ENCODE results near the gene TCF7.

TCF7 gene

DNA sequence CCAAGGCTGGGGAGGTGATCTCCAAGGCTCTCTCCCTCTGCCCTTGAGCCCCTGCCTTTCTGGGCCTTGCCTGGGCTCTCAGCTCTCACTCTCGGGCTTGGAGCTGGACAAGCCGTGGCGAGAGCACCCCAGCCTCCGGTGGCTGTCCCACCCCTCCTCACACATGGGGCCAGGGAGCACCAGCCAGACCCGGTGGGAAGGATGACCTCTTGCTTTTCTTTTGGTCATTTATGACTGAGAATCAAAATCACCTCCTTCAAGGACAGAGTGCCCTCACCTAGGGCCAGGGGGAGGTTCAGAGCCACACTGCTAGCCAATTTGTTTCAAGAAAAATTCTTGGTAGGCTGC is 14.1 kb downstream of the TCF7 start:
- no peaks in the 10 kb centered on the region for H3F3A ChIP-seq (ENCODE audit: insufficient read depth)
- H3K27ac ChIP-seq (ENCODE audit: low read depth, low read length): no peak overlapping the region
- H3K4me2 ChIP-seq (ENCODE audit: low read depth, low read length, poor library complexity, severe bottlenecking): no peak overlapping the region
- no peaks in the 10 kb centered on the region for H4K20me1 ChIP-seq (ENCODE audit: low read depth, low read length)
- H3K36me3 ChIP-seq (ENCODE audit: low read length): no peaks in the 10 kb centered on the region
- H3K4me3 ChIP-seq (ENCODE audit: insufficient read depth, low read length, poor library complexity, severe bottlenecking): no peak overlapping the region
- H2AFZ ChIP-seq (ENCODE audit: low read depth, low read length, severe bottlenecking): no peak overlapping the region
- no peak overlapping the region for H3K9ac ChIP-seq (ENCODE audit: low read length)
- no peaks in the 10 kb centered on the region for H3K9me3 ChIP-seq (ENCODE audit: insufficient read depth, low read length)
- H3K27me3 ChIP-seq (ENCODE audit: low read length): no peaks in the 10 kb centered on the region
- H3K9me2 ChIP-seq (replicated peaks; ENCODE audit: insufficient read depth, low read length): no peaks in the 10 kb centered on the region
- no peaks in the 10 kb centered on the region for H3K79me2 ChIP-seq (ENCODE audit: insufficient read depth, low read length)
- TF ChIP-seq, protein P1, sequence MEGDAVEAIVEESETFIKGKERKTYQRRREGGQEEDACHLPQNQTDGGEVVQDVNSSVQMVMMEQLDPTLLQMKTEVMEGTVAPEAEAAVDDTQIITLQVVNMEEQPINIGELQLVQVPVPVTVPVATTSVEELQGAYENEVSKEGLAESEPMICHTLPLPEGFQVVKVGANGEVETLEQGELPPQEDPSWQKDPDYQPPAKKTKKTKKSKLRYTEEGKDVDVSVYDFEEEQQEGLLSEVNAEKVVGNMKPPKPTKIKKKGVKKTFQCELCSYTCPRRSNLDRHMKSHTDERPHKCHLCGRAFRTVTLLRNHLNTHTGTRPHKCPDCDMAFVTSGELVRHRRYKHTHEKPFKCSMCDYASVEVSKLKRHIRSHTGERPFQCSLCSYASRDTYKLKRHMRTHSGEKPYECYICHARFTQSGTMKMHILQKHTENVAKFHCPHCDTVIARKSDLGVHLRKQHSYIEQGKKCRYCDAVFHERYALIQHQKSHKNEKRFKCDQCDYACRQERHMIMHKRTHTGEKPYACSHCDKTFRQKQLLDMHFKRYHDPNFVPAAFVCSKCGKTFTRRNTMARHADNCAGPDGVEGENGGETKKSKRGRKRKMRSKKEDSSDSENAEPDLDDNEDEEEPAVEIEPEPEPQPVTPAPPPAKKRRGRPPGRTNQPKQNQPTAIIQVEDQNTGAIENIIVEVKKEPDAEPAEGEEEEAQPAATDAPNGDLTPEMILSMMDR (IDR thresholded peaks at IDR 0.05; ENCODE audit: insufficient read depth, low read length, poor library complexity, severe bottlenecking): no peak
- no peak for TF ChIP-seq EZH2phosphoT487 (conservative IDR thresholded peaks at IDR 0.05; ENCODE audit: low read length)

DNA sequence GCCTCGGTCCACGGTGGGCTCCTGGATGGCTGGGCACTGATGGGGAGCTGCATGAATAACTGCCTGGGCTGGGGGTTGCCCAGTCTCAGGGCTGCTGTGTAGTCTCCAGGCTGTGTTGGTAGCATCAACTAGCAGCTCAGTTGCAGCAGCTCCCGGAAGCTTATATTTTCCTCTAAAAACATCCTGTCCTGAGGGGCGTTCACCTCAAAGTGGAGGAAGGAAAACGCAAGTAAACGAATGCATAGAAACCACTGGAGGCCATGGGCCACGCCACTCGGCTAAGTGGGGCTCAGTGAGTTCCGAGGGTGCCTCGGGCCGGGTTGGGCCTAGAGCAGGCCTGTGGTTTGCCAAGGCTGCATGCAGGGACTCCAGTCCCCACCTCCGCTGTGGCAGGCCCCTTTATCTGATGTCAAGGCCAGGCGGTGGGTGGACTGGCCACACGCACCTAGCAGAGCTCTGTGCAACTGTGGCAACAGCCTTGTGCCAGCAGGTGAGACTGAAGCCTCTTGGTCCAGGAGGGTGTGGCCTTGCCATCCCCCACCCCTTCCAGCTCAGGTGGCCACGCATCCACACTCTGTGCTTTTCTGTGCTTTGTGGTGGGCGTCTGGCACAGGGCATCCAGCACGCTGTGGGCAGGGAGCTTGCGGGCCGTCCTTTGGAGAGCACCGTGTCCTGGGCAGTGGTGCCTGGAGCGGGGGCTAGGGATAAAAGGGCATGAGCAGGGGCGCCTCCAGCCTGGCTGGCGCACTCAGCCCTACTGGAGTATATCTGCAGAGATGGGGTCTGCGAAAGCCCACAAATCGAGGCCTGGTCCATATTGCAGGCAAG is 15.1 kb downstream of the TCF7 start:
- Histone ChIP-seq H4K20me1 (ENCODE audit: low read depth, low read length) (no peaks in the 10 kb centered on the region), H3K27ac (ENCODE audit: low read depth, low read length) (no peak overlapping the region), H3F3A (ENCODE audit: insufficient read depth) (no peaks in the 10 kb centered on the region), H3K36me3 (ENCODE audit: low read length) (no peaks in the 10 kb centered on the region), H3K27me3 (ENCODE audit: low read length) (no peaks in the 10 kb centered on the region), H3K4me3 (ENCODE audit: insufficient read depth, low read length, poor library complexity, severe bottlenecking) (no peak overlapping the region), H3K9me2 (replicated peaks; ENCODE audit: insufficient read depth, low read length) (no peaks in the 10 kb centered on the region), H3K4me2 (ENCODE audit: low read depth, low read length, poor library complexity, severe bottlenecking) (no peak overlapping the region), H2AFZ (ENCODE audit: low read depth, low read length, severe bottlenecking) (no peak overlapping the region), H3K9ac (ENCODE audit: low read length) (no peak overlapping the region), H3K9me3 (ENCODE audit: insufficient read depth, low read length) (no peaks in the 10 kb centered on the region), H3K79me2 (ENCODE audit: insufficient read depth, low read length) (no peaks in the 10 kb centered on the region)
- TF ChIP-seq EZH2phosphoT487 (conservative IDR thresholded peaks at IDR 0.05; ENCODE audit: low read length): no peak
- TF ChIP-seq, protein P1 (IDR thresholded peaks at IDR 0.05; ENCODE audit: insufficient read depth, low read length, poor library complexity, severe bottlenecking): no peak

DNA sequence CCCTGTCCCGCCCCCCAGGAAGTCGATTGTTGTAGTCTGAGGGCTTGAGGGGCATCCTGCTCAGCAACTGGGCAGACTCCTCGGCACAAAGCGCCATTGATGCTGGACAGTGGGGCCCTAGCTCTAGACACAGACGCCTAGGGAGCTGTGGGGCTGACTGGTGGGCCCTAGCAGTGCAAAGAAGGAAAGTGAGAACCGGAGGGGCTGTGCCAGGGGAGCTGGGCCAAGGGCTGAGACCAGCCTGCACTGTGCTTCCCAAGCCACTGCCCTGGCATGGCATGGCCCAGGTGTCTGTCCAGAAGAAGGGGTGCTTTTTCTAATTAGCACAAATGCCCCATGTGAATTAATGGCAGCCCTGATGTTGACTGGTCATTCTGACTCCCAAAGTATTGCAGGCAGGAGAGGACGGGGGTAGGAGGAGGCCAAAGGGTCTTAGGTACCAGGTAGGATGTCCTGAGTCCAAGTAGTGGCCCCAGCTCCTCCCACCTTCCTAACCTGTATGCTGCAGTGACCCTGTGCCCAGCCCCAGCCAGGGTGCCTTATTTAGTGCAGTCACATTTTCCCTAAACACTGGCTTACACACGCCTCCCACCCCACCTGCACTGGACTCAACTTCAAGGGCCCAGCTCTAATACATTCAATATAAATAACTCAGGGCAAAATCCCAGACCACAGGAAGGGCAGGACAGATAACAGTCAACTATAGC is 15.9 kb downstream of the TCF7 start:
- H3K79me2 ChIP-seq (ENCODE audit: insufficient read depth, low read length): no peaks in the 10 kb centered on the region
- H3F3A ChIP-seq (ENCODE audit: insufficient read depth): no peaks in the 10 kb centered on the region
- H3K4me2 ChIP-seq (ENCODE audit: low read depth, low read length, poor library complexity, severe bottlenecking): no peak overlapping the region
- no peak overlapping the region for H3K9ac ChIP-seq (ENCODE audit: low read length)
- H3K4me3 ChIP-seq (ENCODE audit: insufficient read depth, low read length, poor library complexity, severe bottlenecking): no peak overlapping the region
- H4K20me1 ChIP-seq (ENCODE audit: low read depth, low read length): no peaks in the 10 kb centered on the region
- no peak overlapping the region for H3K27ac ChIP-seq (ENCODE audit: low read depth, low read length)
- H3K9me3 ChIP-seq (ENCODE audit: insufficient read depth, low read length): no peaks in the 10 kb centered on the region
- no peaks in the 10 kb centered on the region for H3K9me2 ChIP-seq (replicated peaks; ENCODE audit: insufficient read depth, low read length)
- no peak overlapping the region for H2AFZ ChIP-seq (ENCODE audit: low read depth, low read length, severe bottlenecking)
- no peaks in the 10 kb centered on the region for H3K36me3 ChIP-seq (ENCODE audit: low read length)
- H3K27me3 ChIP-seq (ENCODE audit: low read length): no peaks in the 10 kb centered on the region
- TF ChIP-seq EZH2phosphoT487 (conservative IDR thresholded peaks at IDR 0.05; ENCODE audit: low read length): no peak
- TF ChIP-seq, protein P1 (IDR thresholded peaks at IDR 0.05; ENCODE audit: insufficient read depth, low read length, poor library complexity, severe bottlenecking): no peak

All from SU-DHL-6 (cell line).